ENCODE data around the gene SEC62. TPM values are rescaled to one million over a fixed set of nuclear protein-coding genes. Genes with fewer than 3 reads are reported as not detected.

SEC62 gene
- total RNA-seq, 2 donors from 2014 or later, result 48.7 to 64.4 TPM

GRCh38 chr3:170002231-170002630 is 35.6 kb downstream of the SEC62 start:
- H3K27me3 ChIP-seq (ENCODE audit: control insufficient read depth, insufficient read depth, low read length, poor library complexity, severe bottlenecking), result no peaks in the 10 kb centered on the region
- TF ChIP-seq, protein P1, sequence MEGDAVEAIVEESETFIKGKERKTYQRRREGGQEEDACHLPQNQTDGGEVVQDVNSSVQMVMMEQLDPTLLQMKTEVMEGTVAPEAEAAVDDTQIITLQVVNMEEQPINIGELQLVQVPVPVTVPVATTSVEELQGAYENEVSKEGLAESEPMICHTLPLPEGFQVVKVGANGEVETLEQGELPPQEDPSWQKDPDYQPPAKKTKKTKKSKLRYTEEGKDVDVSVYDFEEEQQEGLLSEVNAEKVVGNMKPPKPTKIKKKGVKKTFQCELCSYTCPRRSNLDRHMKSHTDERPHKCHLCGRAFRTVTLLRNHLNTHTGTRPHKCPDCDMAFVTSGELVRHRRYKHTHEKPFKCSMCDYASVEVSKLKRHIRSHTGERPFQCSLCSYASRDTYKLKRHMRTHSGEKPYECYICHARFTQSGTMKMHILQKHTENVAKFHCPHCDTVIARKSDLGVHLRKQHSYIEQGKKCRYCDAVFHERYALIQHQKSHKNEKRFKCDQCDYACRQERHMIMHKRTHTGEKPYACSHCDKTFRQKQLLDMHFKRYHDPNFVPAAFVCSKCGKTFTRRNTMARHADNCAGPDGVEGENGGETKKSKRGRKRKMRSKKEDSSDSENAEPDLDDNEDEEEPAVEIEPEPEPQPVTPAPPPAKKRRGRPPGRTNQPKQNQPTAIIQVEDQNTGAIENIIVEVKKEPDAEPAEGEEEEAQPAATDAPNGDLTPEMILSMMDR (conservative IDR thresholded peaks at IDR 0.05), result no peak
- H3K4me1 ChIP-seq (ENCODE audit: control insufficient read depth, insufficient read depth, low read length), result peaks cover 5% of the 10 kb centered on the region
- H3K9me3 ChIP-seq (ENCODE audit: control insufficient read depth, low read length), result no peaks in the 10 kb centered on the region
- H3K27ac Mint-ChIP-seq, result no peak overlapping the region
- H3K4me3 Mint-ChIP-seq, result no peak overlapping the region
- H3K9me3 Mint-ChIP-seq, result no peaks in the 10 kb centered on the region
- no peaks in the 10 kb centered on the region for H3K27me3 Mint-ChIP-seq (ENCODE audit: insufficient read depth)
- H3K36me3 Mint-ChIP-seq (ENCODE audit: low read depth), result peaks cover 6% of the 10 kb centered on the region
- no peak overlapping the region for H3K9ac ChIP-seq (ENCODE audit: extremely low read depth, low read length, poor library complexity, severe bottlenecking)
- peaks cover 11% of the 10 kb centered on the region for H3K4me1 Mint-ChIP-seq
- DNase-seq, result no peak
- H3K36me3 ChIP-seq (ENCODE audit: control insufficient read depth, insufficient read depth, low read length), result no peaks in the 10 kb centered on the region
- H3K4me3 ChIP-seq (ENCODE audit: low read length), result no peak overlapping the region
- WGBS, 2 experiments (ENCODE audit: insufficient coverage in 1 of 2, insufficient read length in 1 of 2), result 95 to 97% methylated on average over 7 to 10 of the region's 10 CpGs
- H3K27ac ChIP-seq (ENCODE audit: low read depth, low read length), result no peak overlapping the region

- TF ChIP-seq, protein P1 (conservative IDR thresholded peaks at IDR 0.05), result no peak
- peaks cover 11% of the 10 kb centered on the region for H3K4me1 Mint-ChIP-seq
- DNase-seq, result no peak
- no peaks in the 10 kb centered on the region for H3K36me3 ChIP-seq (ENCODE audit: control insufficient read depth, insufficient read depth, low read length)
- no peaks in the 10 kb centered on the region for H3K27me3 ChIP-seq (ENCODE audit: control insufficient read depth, insufficient read depth, low read length, poor library complexity, severe bottlenecking)
- peaks cover 6% of the 10 kb centered on the region for H3K36me3 Mint-ChIP-seq (ENCODE audit: low read depth)
- no peaks in the 10 kb centered on the region for H3K9me3 Mint-ChIP-seq
- no peak overlapping the region for H3K27ac Mint-ChIP-seq
- no peak overlapping the region for H3K4me3 ChIP-seq (ENCODE audit: low read length)
- no peak overlapping the region for H3K9ac ChIP-seq (ENCODE audit: extremely low read depth, low read length, poor library complexity, severe bottlenecking)
- H3K4me3 Mint-ChIP-seq, result no peak overlapping the region
- no peaks in the 10 kb centered on the region for H3K9me3 ChIP-seq (ENCODE audit: control insufficient read depth, low read length)
- H3K27ac ChIP-seq (ENCODE audit: low read depth, low read length), result no peak overlapping the region
- H3K27me3 Mint-ChIP-seq (ENCODE audit: insufficient read depth), result no peaks in the 10 kb centered on the region
- WGBS, 2 experiments (ENCODE audit: insufficient coverage in 1 of 2, insufficient read length in 1 of 2), result 100% methylated on average over 1 of the region's 1 CpG; no CpG with 5 or more reads in 1 of the 2 experiments
- H3K4me1 ChIP-seq (ENCODE audit: control insufficient read depth, insufficient read depth, low read length), result peaks cover 5% of the 10 kb centered on the region
These were observed 36.3 kb downstream of the SEC62 start for GRCh38 chr3:170002879-170003278.

DNA sequence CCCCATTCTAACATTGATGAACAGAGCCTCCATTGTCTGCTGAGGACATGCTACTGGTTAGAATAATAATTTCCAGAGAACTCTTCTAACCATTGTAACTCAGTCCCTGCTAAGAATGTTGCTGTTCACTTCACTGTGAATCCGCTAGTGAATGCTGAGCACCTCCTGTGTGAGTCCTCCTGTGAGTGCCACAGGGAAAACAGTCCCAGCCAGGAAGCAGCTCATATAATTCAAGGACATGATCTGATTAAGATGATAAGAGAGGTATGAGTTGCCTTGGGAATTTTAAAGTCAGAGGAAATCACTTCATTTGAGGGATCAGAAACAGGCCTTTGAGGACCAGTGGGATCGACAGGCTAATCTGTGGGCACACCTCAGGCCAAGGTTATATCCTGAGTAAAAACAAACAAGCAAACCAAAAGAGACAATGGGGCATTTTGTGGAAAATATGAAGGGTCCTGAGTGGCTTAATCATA is 37.3 kb downstream of the SEC62 start:
- no peaks in the 10 kb centered on the region for H3K27me3 Mint-ChIP-seq (ENCODE audit: insufficient read depth)
- no peak overlapping the region for H3K27ac Mint-ChIP-seq

More for the DNA sequence above, 37.3 kb downstream of the SEC62 start:
- Histone ChIP-seq H3K9ac (ENCODE audit: extremely low read depth, low read length, poor library complexity, severe bottlenecking) (no peak overlapping the region), H3K27ac (ENCODE audit: low read depth, low read length) (no peak overlapping the region), H3K4me1 (ENCODE audit: control insufficient read depth, insufficient read depth, low read length) (peaks cover 5% of the 10 kb centered on the region), H3K4me3 (ENCODE audit: low read length) (no peak overlapping the region), H3K36me3 (ENCODE audit: control insufficient read depth, insufficient read depth, low read length) (no peaks in the 10 kb centered on the region), H3K9me3 (ENCODE audit: control insufficient read depth, low read length) (no peaks in the 10 kb centered on the region), H3K27me3 (ENCODE audit: control insufficient read depth, insufficient read depth, low read length, poor library complexity, severe bottlenecking) (no peaks in the 10 kb centered on the region)
- DNase-seq, result no peak
- Mint-ChIP-seq H3K4me1 (peaks cover 11% of the 10 kb centered on the region), H3K4me3 (no peak overlapping the region), H3K9me3 (no peaks in the 10 kb centered on the region), H3K36me3 (ENCODE audit: low read depth) (peaks cover 6% of the 10 kb centered on the region)
- TF ChIP-seq, protein P1 (conservative IDR thresholded peaks at IDR 0.05), result no peak
- 94 to 100% methylated on average over 2 of the region's 2 CpGs for WGBS, 2 experiments (ENCODE audit: insufficient coverage in 1 of 2, insufficient read length in 1 of 2)

All from endodermal cell (in vitro differentiated cells).